SK-N-MC (cell line): ENCODE data around the gene MBD3.

Experiments used
- EZH2 ChIP-seq: fragments of 200-600 bp; sonication (generic); IDR thresholded peaks from one replicate; pipeline ENCODE4 v1.6.1; 2017; ENCODE audit warnings: antibody characterized with exemption
- FOXP2 ChIP-seq: optimal IDR thresholded peaks from 2 replicates; pipeline ENCODE3; 2011; ENCODE audit warnings: mild to moderate bottlenecking, moderate library complexity; ENCODE audit not compliant: insufficient read depth; ENCODE audit errors: extremely low read length, control extremely low read depth
- POLR2AphosphoS5 ChIP-seq: IDR thresholded peaks from 2 replicates; pipeline ENCODE4 v1.6.1; 2012; ENCODE audit warnings: mild to moderate bottlenecking, low read depth, low read length, borderline replicate concordance

GRCh38 chr19:1576242-1577089 is 16.2 kb downstream of the MBD3 start:
- no peak for TF ChIP-seq EZH2
- no peak for TF ChIP-seq POLR2AphosphoS5
- no peak for TF ChIP-seq FOXP2
